Suppressor macrophage (primary cell): Measurements from ENCODE around the gene GARNL3.

Experiments
- DNase-seq, 4 experiments: peaks; one replicate each; pipeline ENCODE4 v3.0.0-alpha.2; 2020 to 2022

Gene GARNL3

GRCh38 chr9:127356906-127357305 is 92.3 kb downstream of the GARNL3 start:
- no peak for DNase-seq

DNA sequence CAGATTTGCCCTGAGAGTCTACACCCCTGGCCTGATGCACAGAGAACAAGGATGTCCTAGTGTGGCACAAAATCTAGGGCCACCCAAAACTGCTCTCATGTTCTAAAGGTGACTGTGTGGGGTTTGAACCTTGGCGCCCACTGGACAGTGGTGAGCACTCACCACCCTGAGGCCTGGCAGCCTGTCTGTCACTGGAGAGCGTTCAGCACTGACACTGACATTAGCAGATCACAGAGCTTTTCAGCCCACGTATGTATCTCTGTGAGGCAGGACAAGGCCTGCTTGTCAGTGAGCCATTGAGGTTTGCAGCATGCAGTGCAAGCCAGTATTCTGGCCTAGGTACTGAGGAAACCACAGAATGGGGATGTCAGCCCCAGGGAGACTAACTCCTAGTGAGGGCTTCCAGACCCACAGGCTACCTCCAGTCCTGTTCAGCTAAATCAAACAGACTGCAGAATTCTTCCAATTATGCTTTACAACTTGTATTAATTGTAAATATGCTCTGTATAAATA is 93.5 kb downstream of the GARNL3 start:
- no peak for DNase-seq

GRCh38 chr9:127358770-127359169 is 94.2 kb downstream of the GARNL3 start:
- DNase-seq: no peak

DNA sequence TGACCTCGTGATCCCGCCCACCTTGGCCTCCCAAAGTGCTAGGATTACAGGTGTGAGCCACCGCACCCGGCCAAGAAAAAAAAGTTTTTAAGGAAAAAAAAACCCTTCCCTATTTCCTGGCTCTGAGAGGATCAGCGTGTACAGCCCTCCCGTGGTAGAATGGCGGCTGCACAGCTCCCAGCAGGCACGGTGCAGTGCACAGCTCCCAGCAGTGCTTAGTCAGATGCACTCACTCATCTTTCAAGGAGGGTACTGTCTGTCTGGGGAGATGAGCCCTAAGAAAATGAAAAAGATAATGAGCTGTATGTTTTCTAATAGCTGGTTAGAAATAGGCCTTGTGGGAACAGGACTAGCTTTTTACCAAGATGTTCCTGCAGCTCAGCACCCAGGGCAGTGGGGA is 95.7 kb downstream of the GARNL3 start:
- DNase-seq: no peak

DNA sequence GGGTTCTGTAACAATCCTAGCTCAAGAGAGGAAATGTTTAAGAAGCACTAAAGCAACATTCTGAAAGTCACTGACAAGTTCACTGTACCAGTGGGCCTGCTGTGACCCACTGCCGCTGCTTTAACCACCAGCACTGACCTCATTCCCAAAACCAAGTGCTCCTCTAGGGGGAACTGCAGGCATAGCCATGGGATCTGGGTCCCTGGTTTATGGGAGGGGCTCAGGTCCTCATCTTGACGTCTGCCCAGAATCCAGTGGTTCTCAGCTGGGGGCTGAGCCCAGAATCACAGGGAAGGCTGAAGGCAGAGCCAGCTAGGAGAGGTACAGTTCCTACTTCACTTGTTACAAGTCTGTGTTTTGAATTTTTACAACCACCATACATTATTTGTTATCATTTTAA is 96.3 kb downstream of the GARNL3 start:
- peak; percentile 23 to 44 (median 37) for DNase-seq

DNA sequence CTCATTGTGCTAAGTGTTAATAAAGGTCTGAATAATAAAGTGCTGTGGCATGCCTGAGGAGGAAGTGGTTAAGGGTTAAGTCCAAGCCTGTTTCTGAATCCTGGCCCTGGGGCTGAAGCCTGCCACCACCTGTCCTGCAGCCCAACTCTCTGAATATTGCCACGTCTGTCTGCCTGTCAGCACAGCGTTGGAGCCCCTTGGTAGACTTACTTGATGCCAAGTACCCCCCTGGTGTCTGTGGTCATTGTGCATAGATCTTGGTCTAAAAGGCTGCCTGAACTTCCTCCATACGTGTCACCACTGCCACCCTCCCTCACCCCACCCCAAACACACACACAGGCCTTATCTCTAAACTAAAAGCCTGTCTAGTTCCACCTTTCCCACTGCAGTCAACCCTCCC is 97.0 kb downstream of the GARNL3 start:
- peak in 2 of 4 experiments; percentile 26 to 27 for DNase-seq

- DNase-seq: no peak
These were observed 98.3 kb downstream of the GARNL3 start for GRCh38 chr9:127362829-127363228.

DNA sequence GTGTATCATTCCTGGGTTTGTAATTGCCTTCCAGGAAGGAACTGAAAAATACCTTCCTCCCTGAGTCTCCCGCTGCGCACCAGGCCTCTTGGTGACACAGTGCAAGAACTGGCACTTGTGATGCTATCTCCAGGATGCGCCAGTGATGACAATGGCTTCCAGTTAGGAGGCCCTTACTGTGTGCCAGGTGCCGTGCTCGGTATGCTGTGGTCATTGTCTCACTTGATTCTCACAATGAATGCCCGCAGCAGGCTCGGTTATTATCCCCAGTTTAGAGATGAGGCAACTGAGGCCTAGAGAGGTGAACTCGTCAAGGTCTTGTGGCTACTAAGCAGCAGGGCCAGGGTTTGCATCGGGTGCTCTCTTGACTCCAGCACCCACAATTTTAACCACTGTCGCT is 100.9 kb downstream of the GARNL3 start:
- DNase-seq: no peak

DNA sequence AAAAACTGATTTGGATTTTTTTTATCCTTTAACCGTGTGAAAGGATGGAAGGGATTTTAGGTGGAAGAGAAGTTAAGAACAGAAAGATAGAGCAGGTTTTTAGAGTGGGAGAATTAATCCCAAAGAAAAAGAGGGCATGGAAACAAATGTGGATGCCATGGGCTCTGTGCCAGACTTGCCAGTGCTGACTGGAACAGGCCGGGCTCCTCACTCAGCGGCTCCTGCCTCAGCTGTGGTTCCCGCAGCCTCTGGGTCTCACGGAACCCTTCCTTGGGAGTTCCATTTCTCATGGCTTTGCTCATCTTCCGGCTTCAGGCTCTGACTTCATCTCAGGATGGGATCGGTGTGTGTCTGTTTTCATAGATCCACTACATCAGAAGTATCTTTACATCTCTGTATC is 102.0 kb downstream of the GARNL3 start:
- no peak for DNase-seq

DNA sequence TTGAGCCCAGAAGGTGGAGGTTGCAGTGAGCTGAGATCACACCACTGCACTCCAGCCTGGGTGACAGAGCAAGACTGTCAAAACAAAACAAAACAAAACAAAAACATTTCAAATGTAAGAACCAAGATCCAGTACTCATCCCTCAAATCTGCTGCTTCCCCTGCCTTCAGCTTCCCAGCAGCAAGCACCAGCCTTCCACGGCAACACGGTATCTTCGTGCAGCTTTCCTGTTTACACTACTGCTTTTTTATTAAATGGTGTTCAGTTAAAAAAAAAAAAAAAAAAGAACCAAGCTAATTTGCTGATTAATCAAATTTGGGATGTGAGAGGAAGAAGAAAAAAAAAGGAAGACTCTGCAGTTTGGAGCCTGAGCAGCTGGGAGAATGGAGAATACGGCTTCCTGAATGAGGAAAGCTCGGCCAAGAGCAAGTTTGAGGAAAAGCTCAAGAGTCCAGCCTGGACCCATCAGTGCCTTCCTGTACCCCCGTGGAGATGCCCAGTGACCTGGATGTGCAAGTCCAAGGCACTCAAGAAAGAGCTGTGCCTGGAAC is 104.4 kb downstream of the GARNL3 start:
- peak; percentile 65 to 88 (median 76) for DNase-seq

DNA sequence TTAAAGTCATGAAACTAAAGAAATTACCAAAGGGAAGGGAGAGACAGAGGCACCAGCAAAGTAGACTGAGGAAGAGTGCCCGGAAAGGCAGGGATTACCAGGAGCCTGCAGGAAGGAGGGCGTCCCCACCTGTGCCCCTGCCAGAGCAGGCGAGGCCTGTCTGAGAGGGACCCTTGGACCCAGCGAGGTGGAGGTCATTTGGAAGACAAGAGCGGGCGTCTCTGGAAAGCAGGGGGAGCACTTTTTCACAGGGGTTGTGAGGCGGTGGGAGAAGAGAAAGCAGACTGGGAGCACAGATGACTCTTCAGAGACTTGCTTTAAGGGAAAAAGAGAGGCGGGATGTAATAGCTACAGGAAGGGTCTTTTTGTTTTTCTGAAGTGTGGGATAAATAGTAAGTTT is 104.9 kb downstream of the GARNL3 start:
- no peak for DNase-seq

DNA sequence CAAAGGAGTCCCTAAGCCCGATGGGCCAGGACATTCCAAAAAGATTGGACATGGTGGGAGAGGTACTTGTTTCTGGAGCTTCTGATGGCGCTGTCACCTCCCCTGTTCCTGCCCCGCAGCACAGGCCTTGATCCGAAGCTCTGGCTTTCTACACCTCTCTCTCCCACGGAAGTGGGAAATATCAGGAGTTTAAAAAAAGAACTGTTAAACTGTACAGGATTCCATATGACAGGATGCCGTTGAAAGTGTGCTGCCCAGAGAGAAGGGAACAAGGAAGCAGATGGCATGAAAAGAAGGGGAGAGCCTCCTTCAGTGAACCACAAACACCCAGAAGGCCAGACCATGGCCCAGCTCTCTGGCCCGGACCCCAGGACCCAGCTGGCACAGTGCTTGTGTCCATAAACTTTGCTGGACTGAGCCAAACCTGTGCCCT is 105.6 kb downstream of the GARNL3 start:
- DNase-seq: no peak

DNA sequence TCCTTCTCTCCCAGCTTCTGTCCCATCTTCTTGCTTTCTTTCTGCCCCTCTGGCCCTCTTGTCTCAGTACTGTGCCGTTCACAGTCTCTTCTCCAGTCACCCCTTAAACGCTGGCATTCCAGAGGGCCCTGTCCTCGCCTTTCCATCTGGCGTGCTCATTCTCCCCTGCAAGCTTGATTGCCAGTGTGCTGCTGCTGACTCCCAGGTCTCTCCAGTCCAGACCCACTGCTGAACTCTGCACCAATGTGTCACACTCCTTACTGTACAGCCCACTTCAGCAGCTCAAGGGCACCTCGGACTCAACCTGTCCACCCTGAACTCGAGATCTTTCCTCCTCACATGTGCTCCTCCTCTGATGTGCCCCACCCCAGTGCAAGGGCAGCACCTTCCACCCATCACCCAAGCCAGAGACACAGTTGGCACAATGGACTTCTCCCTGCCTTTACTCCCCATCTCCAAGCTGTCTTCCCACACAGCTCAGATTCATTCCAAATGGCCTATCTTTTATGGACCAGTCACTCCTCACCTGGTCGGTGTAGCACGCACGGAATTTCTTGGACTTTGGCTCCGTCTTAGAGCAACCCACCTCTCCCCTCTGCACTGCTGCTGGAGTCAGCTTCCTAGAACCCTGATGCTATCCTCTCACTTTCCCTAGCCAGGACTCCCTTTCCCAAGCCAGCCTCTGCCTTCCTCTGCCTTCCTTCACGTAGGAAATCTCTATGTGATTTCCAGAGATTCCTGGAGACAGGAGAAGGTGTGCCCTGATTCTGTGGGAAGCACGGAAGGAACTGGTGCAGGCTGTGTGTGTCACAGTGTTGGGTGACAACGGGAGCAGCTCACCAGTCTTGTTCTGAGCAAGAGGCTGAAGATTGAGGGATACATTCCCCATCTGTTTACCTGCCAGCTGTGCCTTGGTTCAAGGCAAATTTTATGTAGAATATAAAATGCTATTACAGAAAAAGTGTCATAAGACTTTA is 106.4 kb downstream of the GARNL3 start:
- no peak for DNase-seq

GRCh38 chr9:127380479-127380878 is 115.9 kb downstream of the GARNL3 start:
- DNase-seq: no peak

DNA sequence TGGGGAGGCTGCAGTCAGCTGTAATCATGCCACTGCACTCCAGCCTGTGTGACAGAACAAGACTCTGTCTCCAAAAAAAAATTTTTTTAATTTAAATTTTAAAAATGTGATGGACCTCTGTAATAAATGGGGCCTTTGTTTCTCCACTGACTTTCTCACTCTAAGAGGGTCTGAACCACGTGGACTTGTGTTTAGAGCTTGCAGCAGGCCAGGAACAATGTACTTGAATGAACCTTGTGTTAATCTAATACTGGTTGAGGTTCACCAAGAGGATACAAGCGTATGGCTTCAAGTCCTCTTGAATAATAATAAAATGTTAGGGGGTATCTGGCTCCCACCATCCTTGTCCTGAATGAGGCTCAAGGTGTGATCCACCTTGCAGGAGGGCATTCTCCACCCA is 118.0 kb downstream of the GARNL3 start:
- DNase-seq: no peak

GRCh38 chr9:127384016-127384730 is 119.6 kb downstream of the GARNL3 start:
- DNase-seq: no peak

- DNase-seq: no peak
These were observed 120.3 kb downstream of the GARNL3 start for GRCh38 chr9:127384901-127385300.

GRCh38 chr9:127386249-127386648 is 121.7 kb downstream of the GARNL3 start:
- no peak for DNase-seq

DNA sequence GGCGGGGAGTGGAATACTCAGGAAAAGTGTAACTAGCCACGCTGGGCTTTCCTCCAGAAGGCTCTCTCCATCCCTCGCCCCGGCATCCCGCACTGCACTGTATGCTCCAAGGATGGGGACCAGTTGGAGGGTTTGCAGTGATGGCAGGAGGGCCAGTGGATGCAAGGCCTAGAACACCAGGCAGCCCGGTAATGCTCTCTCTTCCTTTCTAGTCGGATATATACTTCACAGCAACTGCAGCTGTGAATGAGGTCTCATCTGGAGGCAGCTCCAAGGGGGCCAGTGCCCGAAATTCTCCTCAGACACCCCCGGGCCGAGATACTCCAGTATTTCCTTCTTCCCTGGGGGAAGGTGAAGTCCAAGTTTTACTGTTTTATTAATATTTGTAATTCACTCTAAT is 122.4 kb downstream of the GARNL3 start:
- DNase-seq: no peak

GRCh38 chr9:127388037-127388855 is 123.7 kb downstream of the GARNL3 start:
- DNase-seq: peak; percentile 57 to 77 (median 74)

DNA sequence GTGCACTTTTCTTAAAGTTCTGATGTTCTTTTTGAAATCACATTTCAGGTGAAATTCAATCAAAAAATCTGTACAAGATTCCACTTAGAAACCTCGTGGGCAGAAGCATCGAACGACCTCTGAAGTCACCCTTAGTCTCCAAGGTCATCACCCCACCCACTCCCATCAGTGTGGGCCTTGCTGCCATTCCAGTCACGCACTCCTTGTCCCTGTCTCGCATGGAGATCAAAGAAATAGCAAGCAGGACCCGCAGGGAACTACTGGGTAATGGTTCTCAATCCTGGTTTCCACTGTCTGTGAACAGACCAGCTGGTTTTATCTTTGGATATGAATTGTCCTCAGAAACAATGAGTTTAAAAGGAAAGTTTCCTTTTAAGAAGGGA is 124.3 kb downstream of the GARNL3 start:
- no peak for DNase-seq
